GM18861 (cell line): ENCODE measurements around the gene TCF7.

ENCODE experiments used
- ATAC-seq: cut with Tn5 transposase; IDR thresholded peaks from one replicate; pipeline ENCODE4 v1.9.1; 2021; ENCODE audit not compliant: unreplicated experiment

TCF7 gene

GRCh38 chr5:134090522-134090921 lies 24.0 kb upstream of the TCF7 start:
- ATAC-seq: no peak

GRCh38 chr5:134091626-134092121 lies 22.8 kb upstream of the TCF7 start:
- no peak for ATAC-seq

GRCh38 chr5:134092875-134093274 lies 21.6 kb upstream of the TCF7 start:
- no peak for ATAC-seq

GRCh38 chr5:134093351-134093750 lies 21.1 kb upstream of the TCF7 start:
- ATAC-seq: no peak

GRCh38 chr5:134095293-134095692 lies 19.2 kb upstream of the TCF7 start:
- no peak for ATAC-seq

GRCh38 chr5:134095887-134096589 lies 18.4 kb upstream of the TCF7 start:
- no peak for ATAC-seq

- ATAC-seq: no peak
These were observed 17.2 kb upstream of the TCF7 start for GRCh38 chr5:134097211-134097749.

GRCh38 chr5:134098690-134099089 lies 15.8 kb upstream of the TCF7 start:
- no peak for ATAC-seq

GRCh38 chr5:134099288-134099872 lies 15.1 kb upstream of the TCF7 start:
- ATAC-seq: peak; percentile 25

GRCh38 chr5:134099939-134100282 lies 14.6 kb upstream of the TCF7 start:
- ATAC-seq: no peak

- ATAC-seq: peak; percentile 81
These were observed 14.0 kb upstream of the TCF7 start for GRCh38 chr5:134100283-134101091.

GRCh38 chr5:134101686-134102439 lies 12.6 kb upstream of the TCF7 start:
- no peak for ATAC-seq

GRCh38 chr5:134103397-134103796 lies 11.1 kb upstream of the TCF7 start:
- ATAC-seq: no peak

GRCh38 chr5:134103998-134104654 lies 10.4 kb upstream of the TCF7 start:
- ATAC-seq: no peak

- no peak for ATAC-seq
These were observed 7.3 kb upstream of the TCF7 start for GRCh38 chr5:134106991-134107701.

- no peak for ATAC-seq
These were observed 6.7 kb upstream of the TCF7 start for GRCh38 chr5:134107779-134108178.

GRCh38 chr5:134110382-134110781 lies 4.1 kb upstream of the TCF7 start:
- no peak for ATAC-seq

GRCh38 chr5:134111741-134112647 lies 2.5 kb upstream of the TCF7 start:
- ATAC-seq: no peak
